PC-9 (cell line): Measurements from ENCODE around the gene SMIM20. TPM values are rescaled to one million over a fixed set of nuclear protein-coding genes. Genes with fewer than 3 reads are reported as not detected.

Experiments used
- BruUV-seq: library from RNA; stranded (reverse); fragments of 400-500 nt; replicated peaks from 2 replicates; lab custom pipeline; 2021; lab: Mats Ljungman, UMichigan
- CTCF ChIA-PET: fragments of 300-600 bp; sonication (Branson Sonifier 250); formaldehyde crosslinking; loops from one replicate; lab custom pipeline; 2022; ENCODE audit warnings: antibody characterized with exemption; lab: Charles Lee
- POLR2A ChIA-PET: fragments of 300-600 bp; sonication (Branson Sonifier 250); formaldehyde crosslinking; loops from one replicate; lab custom pipeline; 2022; ENCODE audit warnings: antibody characterized with exemption; ENCODE audit not compliant: unreplicated experiment; lab: Charles Lee
- DNase-seq, 2 experiments: peaks; one replicate each; pipeline versions ENCODE4 v3.0.0 to v3.0.0-alpha.2; 2015 to 2022; ENCODE audit warnings: mixed read lengths in 1 of 2
- H2AFZ ChIP-seq: fragments of 200-600 bp; sonication (generic); 2 replicates; pipeline ENCODE4 v1.8.1; 2017; ENCODE audit warnings: antibody characterized with exemption
- H3F3A ChIP-seq: fragments of 200-600 bp; sonication (generic); 2 replicates; pipeline ENCODE4 v1.8.1; 2017; ENCODE audit warnings: antibody characterized with exemption, mild to moderate bottlenecking, low read depth; ENCODE audit not compliant: insufficient read depth
- H3K27ac ChIP-seq: fragments of 200-600 bp; sonication (generic); 2 replicates; pipeline ENCODE4 v1.6.1; 2016; ENCODE audit warnings: mixed run types
- H3K27me3 ChIP-seq: fragments of 200-600 bp; sonication (generic); 2 replicates; pipeline ENCODE4 v1.6.1; 2016; ENCODE audit warnings: low read depth, mixed run types; ENCODE audit not compliant: insufficient read depth
- H3K36me3 ChIP-seq: fragments of 200-600 bp; sonication (generic); 2 replicates; pipeline ENCODE4 v1.6.1; 2016; ENCODE audit warnings: low read depth, mixed run types
- H3K4me1 ChIP-seq: fragments of 200-600 bp; sonication (generic); replicated peaks from 2 replicates; pipeline ENCODE4 v1.6.1; 2016; ENCODE audit warnings: mixed run types; ENCODE audit not compliant: insufficient read depth
- H3K4me2 ChIP-seq: fragments of 200-600 bp; sonication (generic); 2 replicates; pipeline ENCODE4 v1.6.1; 2017; ENCODE audit warnings: mixed run types
- H3K4me3 ChIP-seq: fragments of 200-600 bp; sonication (generic); 2 replicates; pipeline ENCODE4 v1.6.1; 2016; ENCODE audit warnings: mixed run types
- H3K79me2 ChIP-seq: fragments of 200-600 bp; sonication (generic); 2 replicates; pipeline ENCODE4 v1.6.1; 2017; ENCODE audit warnings: low read depth, mixed run types
- H3K9me2 ChIP-seq: fragments of 200-600 bp; sonication (generic); 2 replicates; pipeline ENCODE4 v1.8.1; 2017; ENCODE audit warnings: mild to moderate bottlenecking; ENCODE audit not compliant: insufficient read depth
- H3K9me3 ChIP-seq: fragments of 200-600 bp; sonication (generic); 2 replicates; pipeline ENCODE4 v1.8.1; 2016; ENCODE audit warnings: low read depth; ENCODE audit not compliant: insufficient read depth
- H4K20me1 ChIP-seq: fragments of 200-600 bp; sonication (generic); 2 replicates; pipeline ENCODE4 v1.8.1; 2017; ENCODE audit not compliant: insufficient read depth
- EZH2 ChIP-seq: fragments of 200-600 bp; sonication (generic); IDR thresholded peaks from 2 replicates; pipeline ENCODE4 v1.8.0; 2017; ENCODE audit warnings: antibody characterized with exemption, low read depth
- intact Hi-C: fragments of 100-400 bp; cut with micrococcal nuclease; formaldehyde crosslinking; loops from one replicate; pipeline ENCODE4 v1.10.0; 2022; ENCODE audit not compliant: unreplicated experiment
- total RNA-seq: library from RNA; stranded (reverse); gene quantifications from 2 replicates; pipeline ENCODE4 v1.2.3, GENCODE V29; 2021
- TF ChIP-seq, protein P1 (sequence below): fragments of 200-600 bp; sonication (generic); conservative IDR thresholded peaks from 2 replicates; pipeline ENCODE4 v1.6.1; 2017; ENCODE audit warnings: mixed run types, antibody characterized with exemption, mild to moderate bottlenecking, moderate library complexity

SMIM20 gene
- total RNA-seq, 1 experiment from 2014 or later: 44.2 TPM

DNA sequence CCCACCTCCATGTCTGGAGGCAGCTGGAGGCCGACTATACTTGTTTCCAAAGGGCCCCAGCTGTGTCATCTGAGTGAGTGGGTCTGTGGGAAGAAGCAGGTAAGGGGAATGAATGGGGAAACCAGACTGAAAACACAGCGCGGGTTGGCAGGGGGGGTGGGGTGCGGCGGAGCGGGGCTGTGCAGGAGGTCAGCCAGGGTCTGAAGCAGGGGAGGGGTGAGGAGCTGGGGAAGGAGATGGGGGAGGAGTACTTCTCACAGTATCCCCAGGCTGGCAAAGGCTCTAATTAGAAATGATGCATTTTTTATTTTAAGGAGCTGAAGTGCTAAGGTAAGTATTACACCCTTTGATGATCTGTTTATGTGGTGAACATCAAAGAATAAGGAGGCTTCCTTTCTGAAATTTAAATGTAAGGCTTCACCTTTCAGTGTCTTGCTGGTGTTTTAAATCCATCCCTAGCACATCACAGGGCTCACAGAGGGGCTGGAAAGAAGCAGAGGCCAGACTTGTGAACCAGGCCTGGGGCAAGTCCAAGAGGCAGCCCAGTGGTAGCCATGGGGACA is 37.5 kb downstream of the SMIM20 start:
- ChIA-PET CTCF (no interaction called here), POLR2A (no interaction called here)
- Histone ChIP-seq H3K9me2 (no peaks in the 10 kb centered on the region), H3K27me3 (0 out of 2 replicates have a peak, but pooled peaks cover 4% of the 10 kb centered on the region), H3K4me1 (no peaks in the 10 kb centered on the region), H3K4me3 (no peak overlapping the region), H4K20me1 (no peaks in the 10 kb centered on the region), H3K79me2 (no peaks in the 10 kb centered on the region), H3K4me2 (no peak overlapping the region), H3K36me3 (no peaks in the 10 kb centered on the region), H2AFZ (no peak overlapping the region), H3K27ac (no peak overlapping the region), H3K9me3 (no peaks in the 10 kb centered on the region), H3F3A (0 out of 2 replicates have a peak, but pooled peaks cover 6% of the 10 kb centered on the region)
- TF ChIP-seq, protein P1, sequence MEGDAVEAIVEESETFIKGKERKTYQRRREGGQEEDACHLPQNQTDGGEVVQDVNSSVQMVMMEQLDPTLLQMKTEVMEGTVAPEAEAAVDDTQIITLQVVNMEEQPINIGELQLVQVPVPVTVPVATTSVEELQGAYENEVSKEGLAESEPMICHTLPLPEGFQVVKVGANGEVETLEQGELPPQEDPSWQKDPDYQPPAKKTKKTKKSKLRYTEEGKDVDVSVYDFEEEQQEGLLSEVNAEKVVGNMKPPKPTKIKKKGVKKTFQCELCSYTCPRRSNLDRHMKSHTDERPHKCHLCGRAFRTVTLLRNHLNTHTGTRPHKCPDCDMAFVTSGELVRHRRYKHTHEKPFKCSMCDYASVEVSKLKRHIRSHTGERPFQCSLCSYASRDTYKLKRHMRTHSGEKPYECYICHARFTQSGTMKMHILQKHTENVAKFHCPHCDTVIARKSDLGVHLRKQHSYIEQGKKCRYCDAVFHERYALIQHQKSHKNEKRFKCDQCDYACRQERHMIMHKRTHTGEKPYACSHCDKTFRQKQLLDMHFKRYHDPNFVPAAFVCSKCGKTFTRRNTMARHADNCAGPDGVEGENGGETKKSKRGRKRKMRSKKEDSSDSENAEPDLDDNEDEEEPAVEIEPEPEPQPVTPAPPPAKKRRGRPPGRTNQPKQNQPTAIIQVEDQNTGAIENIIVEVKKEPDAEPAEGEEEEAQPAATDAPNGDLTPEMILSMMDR: no peak
- no peak for TF ChIP-seq EZH2
- no TSS peak for BruUV-seq
- intact Hi-C loops: no loop called here
- no peak for DNase-seq

- no peaks in the 10 kb centered on the region for H3K36me3 ChIP-seq
- H3K9me3 ChIP-seq: no peaks in the 10 kb centered on the region
- no peaks in the 10 kb centered on the region for H3K79me2 ChIP-seq
- DNase-seq: peak in 1 of 2 experiments; percentile 17
- intact Hi-C loops: no loop called here
- CTCF ChIA-PET: no interaction called here
- no peak overlapping the region for H3K27ac ChIP-seq
- TF ChIP-seq, protein P1: no peak
- no peak for TF ChIP-seq EZH2
- 0 out of 2 replicates have a peak, but pooled peaks cover 6% of the 10 kb centered on the region for H3F3A ChIP-seq
- no peak overlapping the region for H3K4me2 ChIP-seq
- no peaks in the 10 kb centered on the region for H4K20me1 ChIP-seq
- no peak overlapping the region for H3K4me3 ChIP-seq
- 0 out of 2 replicates have a peak, but pooled peaks cover 4% of the 10 kb centered on the region for H3K27me3 ChIP-seq
- BruUV-seq: no TSS peak
- no peaks in the 10 kb centered on the region for H3K4me1 ChIP-seq
- H2AFZ ChIP-seq: no peak overlapping the region
- POLR2A ChIA-PET: no interaction called here
- no peaks in the 10 kb centered on the region for H3K9me2 ChIP-seq
Observed at GRCh38 chr4:25953740-25954139, 39.7 kb downstream of the SMIM20 start.

DNA sequence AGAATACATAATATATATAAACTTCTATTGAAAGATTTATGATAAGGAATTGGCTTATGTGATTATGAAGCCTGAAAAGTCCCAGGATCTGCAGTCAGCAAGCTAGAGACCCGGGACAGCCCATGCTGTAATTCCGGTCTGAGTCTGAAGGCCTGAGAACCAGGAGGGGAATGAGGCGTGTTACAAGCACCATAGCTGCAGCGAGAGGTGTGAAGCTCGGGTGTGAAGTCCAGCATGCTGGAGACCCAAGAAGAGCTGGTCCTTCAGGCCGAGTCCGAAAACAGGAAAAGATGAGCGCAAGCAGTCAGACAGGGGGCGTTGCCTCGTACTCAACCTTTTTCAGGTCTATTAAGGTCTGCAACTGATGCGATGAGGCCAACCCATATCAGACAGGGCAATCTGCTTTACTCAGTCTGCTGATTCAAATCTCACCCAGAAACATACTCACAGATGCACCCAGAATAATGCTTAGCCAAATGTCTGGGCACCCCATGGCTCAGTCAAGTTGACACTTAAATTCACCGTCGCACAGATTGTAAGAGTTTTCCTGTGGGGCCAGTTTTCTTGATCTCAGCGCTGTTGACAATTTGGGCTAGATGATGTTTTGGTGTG is 40.4 kb downstream of the SMIM20 start:
- 0 out of 2 replicates have a peak, but pooled peaks cover 6% of the 10 kb centered on the region for H3F3A ChIP-seq
- H3K27me3 ChIP-seq: 0 out of 2 replicates have a peak, but pooled peaks cover 4% of the 10 kb centered on the region
- H3K9me3 ChIP-seq: no peaks in the 10 kb centered on the region
- ChIA-PET CTCF (no interaction called here), POLR2A (no interaction called here)
- H3K27ac ChIP-seq: no peak overlapping the region
- intact Hi-C loops: no loop called here
- no peaks in the 10 kb centered on the region for H3K79me2 ChIP-seq
- no TSS peak for BruUV-seq
- H3K36me3 ChIP-seq: no peaks in the 10 kb centered on the region
- no peak overlapping the region for H3K4me2 ChIP-seq
- no peaks in the 10 kb centered on the region for H3K9me2 ChIP-seq
- H3K4me3 ChIP-seq: no peak overlapping the region
- TF ChIP-seq, protein P1: no peak
- TF ChIP-seq EZH2: no peak
- no peak for DNase-seq
- H2AFZ ChIP-seq: no peak overlapping the region
- H4K20me1 ChIP-seq: no peaks in the 10 kb centered on the region
- no peaks in the 10 kb centered on the region for H3K4me1 ChIP-seq
